PC-3 (cell line): ENCODE data around the gene CRTC1.

Experiments
- EZH2 ChIP-seq: fragments of 300-600 bp; sonication (generic); IDR thresholded peaks from one replicate; pipeline ENCODE4 v1.6.1; 2017; ENCODE audit warnings: antibody characterized with exemption, mild to moderate bottlenecking, low read length; ENCODE audit not compliant: unreplicated experiment
- TF ChIP-seq, protein P1 (sequence below): fragments of 300-600 bp; sonication (generic); conservative IDR thresholded peaks from 2 replicates; pipeline ENCODE4 v1.5.1; 2017; ENCODE audit warnings: antibody characterized with exemption, low read depth, mild to moderate bottlenecking, low read length

DNA sequence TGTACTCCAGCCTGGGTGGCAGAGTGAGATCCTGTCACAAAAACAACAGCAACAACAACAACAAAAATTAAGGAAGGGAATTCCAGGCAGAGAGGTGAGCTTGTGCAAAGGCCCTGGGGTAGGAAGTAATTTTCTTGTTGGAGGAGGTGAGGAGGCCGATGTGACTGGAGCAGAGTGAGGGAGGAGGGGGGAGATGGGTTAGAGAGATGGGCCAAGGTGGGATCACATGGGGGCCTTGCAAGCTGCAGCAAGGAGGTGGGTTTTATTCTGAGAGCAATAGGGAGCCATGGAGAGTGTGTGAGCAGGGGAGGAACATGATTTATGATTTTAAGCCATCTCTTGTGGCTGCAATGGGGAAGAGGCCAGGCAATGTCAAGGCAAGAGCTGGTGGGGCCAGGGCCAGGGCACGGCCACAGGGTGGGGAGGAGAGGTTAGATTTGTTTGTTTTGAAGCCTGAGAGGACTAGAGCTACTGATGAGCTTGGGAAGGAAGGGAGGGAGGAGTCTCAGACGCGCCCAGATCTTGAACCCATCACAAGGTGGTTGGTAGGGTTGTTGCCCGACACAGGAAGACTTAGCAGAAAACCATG is 120.2 kb downstream of the CRTC1 start:
- TF ChIP-seq, protein P1, sequence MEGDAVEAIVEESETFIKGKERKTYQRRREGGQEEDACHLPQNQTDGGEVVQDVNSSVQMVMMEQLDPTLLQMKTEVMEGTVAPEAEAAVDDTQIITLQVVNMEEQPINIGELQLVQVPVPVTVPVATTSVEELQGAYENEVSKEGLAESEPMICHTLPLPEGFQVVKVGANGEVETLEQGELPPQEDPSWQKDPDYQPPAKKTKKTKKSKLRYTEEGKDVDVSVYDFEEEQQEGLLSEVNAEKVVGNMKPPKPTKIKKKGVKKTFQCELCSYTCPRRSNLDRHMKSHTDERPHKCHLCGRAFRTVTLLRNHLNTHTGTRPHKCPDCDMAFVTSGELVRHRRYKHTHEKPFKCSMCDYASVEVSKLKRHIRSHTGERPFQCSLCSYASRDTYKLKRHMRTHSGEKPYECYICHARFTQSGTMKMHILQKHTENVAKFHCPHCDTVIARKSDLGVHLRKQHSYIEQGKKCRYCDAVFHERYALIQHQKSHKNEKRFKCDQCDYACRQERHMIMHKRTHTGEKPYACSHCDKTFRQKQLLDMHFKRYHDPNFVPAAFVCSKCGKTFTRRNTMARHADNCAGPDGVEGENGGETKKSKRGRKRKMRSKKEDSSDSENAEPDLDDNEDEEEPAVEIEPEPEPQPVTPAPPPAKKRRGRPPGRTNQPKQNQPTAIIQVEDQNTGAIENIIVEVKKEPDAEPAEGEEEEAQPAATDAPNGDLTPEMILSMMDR: no peak
- TF ChIP-seq EZH2: no peak
